Measurements from ENCODE around the gene BPIFB3. TPM values are rescaled to one million over a fixed set of nuclear protein-coding genes. Genes with fewer than 3 reads are reported as not detected.

Gene BPIFB3
- total RNA-seq, 1 donor from 2014 or later, result not detected

DNA sequence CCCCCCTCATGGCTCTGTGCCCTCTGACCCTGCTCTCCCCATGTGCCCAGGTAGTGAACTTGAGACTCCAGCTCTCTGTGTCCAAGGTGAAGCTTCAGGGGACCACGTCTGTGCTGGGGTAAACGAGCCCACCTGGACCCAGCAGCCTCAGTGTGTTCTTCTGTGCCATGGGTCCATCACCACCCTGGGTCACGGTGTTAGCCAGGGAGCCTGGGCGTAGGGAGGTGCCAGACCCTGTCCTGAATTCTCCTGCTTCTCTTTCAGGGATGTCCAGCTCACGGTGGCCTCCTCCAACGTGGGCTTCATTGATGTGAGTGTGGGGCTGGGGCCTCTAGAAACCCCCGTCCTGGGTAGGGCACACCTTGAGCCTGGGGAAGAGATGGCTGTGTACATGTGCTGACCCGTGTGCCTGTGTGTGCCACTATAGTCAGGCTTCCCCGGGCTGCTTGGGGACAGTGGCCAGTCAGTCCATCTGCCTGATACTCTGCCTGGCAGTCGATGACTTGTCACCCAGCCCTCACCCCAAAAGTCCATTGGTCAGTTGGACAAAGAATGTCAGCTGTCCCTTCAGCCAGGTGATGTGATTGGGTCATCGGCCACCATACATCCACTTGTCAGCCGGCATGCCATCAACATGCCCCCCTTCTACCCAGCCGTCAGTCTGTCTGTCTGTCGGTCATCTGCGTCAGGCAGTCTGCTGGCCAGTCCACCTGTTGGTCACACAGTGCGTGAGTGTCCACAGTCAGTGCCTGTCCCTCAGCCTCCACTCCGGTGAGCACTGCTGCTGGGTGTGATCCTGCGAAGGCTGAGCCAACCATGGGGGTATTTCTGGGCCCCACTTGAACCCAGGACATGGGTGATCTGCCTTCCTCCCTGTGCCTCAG, 33.2 kb upstream of the BPIFB3 start:
- intact Hi-C loops (cut with DNase I), result no loop called here

GRCh38 chr20:33021879-33022278, 31.8 kb upstream of the BPIFB3 start:
- TF ChIP-seq, protein P1, sequence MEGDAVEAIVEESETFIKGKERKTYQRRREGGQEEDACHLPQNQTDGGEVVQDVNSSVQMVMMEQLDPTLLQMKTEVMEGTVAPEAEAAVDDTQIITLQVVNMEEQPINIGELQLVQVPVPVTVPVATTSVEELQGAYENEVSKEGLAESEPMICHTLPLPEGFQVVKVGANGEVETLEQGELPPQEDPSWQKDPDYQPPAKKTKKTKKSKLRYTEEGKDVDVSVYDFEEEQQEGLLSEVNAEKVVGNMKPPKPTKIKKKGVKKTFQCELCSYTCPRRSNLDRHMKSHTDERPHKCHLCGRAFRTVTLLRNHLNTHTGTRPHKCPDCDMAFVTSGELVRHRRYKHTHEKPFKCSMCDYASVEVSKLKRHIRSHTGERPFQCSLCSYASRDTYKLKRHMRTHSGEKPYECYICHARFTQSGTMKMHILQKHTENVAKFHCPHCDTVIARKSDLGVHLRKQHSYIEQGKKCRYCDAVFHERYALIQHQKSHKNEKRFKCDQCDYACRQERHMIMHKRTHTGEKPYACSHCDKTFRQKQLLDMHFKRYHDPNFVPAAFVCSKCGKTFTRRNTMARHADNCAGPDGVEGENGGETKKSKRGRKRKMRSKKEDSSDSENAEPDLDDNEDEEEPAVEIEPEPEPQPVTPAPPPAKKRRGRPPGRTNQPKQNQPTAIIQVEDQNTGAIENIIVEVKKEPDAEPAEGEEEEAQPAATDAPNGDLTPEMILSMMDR (IDR thresholded peaks at IDR 0.05), result no peak
- Histone ChIP-seq H3K4me1 (no peaks in the 10 kb centered on the region), H3K9me3 (no peaks in the 10 kb centered on the region), H3K4me3 (no peak overlapping the region), H3K27me3 (no peaks in the 10 kb centered on the region), H3K36me3 (no peaks in the 10 kb centered on the region), H3K27ac (no peak overlapping the region)
- intact Hi-C loops (cut with DNase I), result no loop called here
- no peak for DNase-seq (ENCODE audit: low spot score in 2 of 2)

More for the DNA sequence above, 33.2 kb upstream of the BPIFB3 start:
- no peak overlapping the region for H3K4me3 ChIP-seq
- H3K9me3 ChIP-seq, result no peaks in the 10 kb centered on the region
- no peak overlapping the region for H3K27ac ChIP-seq
- no peak for DNase-seq (ENCODE audit: low spot score in 2 of 2)
- no peaks in the 10 kb centered on the region for H3K27me3 ChIP-seq
- H3K4me1 ChIP-seq, result no peaks in the 10 kb centered on the region
- TF ChIP-seq, protein P1 (IDR thresholded peaks at IDR 0.05), result no peak
- H3K36me3 ChIP-seq, result no peaks in the 10 kb centered on the region

GRCh38 chr20:33022289-33022688, 31.4 kb upstream of the BPIFB3 start:
- no peak overlapping the region for H3K4me3 ChIP-seq
- no peak overlapping the region for H3K27ac ChIP-seq
- DNase-seq (ENCODE audit: low spot score in 2 of 2), result no peak
- H3K9me3 ChIP-seq, result no peaks in the 10 kb centered on the region
- intact Hi-C loops (cut with DNase I), result no loop called here
- H3K4me1 ChIP-seq, result no peaks in the 10 kb centered on the region
- no peaks in the 10 kb centered on the region for H3K36me3 ChIP-seq
- TF ChIP-seq, protein P1 (IDR thresholded peaks at IDR 0.05), result no peak
- no peaks in the 10 kb centered on the region for H3K27me3 ChIP-seq

- no peaks in the 10 kb centered on the region for H3K4me1 ChIP-seq
- no peaks in the 10 kb centered on the region for H3K36me3 ChIP-seq
- H3K27ac ChIP-seq, result no peak overlapping the region
- intact Hi-C loops (cut with DNase I), result no loop called here
- no peaks in the 10 kb centered on the region for H3K27me3 ChIP-seq
- TF ChIP-seq, protein P1 (IDR thresholded peaks at IDR 0.05), result no peak
- H3K9me3 ChIP-seq, result no peaks in the 10 kb centered on the region
- H3K4me3 ChIP-seq, result no peak overlapping the region
- DNase-seq (ENCODE audit: low spot score in 2 of 2), result no peak
Observed at GRCh38 chr20:33022694-33023438, 30.8 kb upstream of the BPIFB3 start.

DNA sequence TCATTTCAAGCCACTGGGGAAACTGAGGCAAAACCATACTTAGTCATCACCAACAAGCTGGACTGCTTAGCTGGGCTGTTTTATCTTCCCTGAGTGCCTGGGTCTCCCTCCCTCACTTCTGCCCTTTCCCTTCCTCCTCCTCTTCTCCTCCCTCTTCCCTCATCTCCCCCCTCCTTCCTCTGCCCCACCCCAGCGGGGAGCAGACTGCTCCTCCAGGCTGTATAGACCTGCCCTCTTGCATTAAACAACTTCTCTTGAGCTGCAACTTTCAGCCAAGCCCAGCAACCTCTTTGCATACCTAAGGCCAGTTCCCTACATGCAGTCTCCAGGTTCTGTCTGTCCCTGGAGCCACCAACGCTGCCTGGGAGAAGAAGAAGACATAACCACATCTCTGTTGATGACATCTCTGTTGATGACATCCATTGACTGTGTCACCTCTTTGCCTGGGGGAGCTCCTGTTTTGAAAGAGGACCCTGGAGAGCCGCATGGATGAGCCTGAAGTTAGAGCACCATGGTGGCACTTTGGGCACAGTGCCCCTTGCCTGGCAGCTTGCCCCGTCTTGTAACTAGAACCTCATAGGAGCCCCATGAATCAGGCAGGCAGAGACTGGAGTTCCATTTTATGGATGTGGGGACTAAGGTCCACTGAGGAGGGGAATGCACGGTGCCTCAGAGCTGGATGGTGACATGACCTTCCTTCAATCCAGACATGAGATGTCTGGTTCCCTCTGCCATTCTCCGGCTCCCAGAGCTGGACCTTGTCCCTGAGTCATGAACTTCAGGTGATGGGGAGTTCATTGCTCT, 30.1 kb upstream of the BPIFB3 start:
- H3K4me3 ChIP-seq, result no peak overlapping the region
- H3K9me3 ChIP-seq, result no peaks in the 10 kb centered on the region
- no peaks in the 10 kb centered on the region for H3K27me3 ChIP-seq
- DNase-seq (ENCODE audit: low spot score in 2 of 2), result no peak
- intact Hi-C loops (cut with DNase I), result no loop called here
- TF ChIP-seq, protein P1 (IDR thresholded peaks at IDR 0.05), result no peak
- no peaks in the 10 kb centered on the region for H3K36me3 ChIP-seq
- no peaks in the 10 kb centered on the region for H3K4me1 ChIP-seq
- H3K27ac ChIP-seq, result no peak overlapping the region
